H9 (cell line): ENCODE measurements around the gene FRYL. TPM values are rescaled to one million over a fixed set of nuclear protein-coding genes. Genes with fewer than 3 reads are reported as not detected.
A peak's percentile ranks its signal among the peaks of the same experiment; 100 is the strongest.

Source experiments
- DNase-seq: peaks from one replicate; pipeline ENCODE4 v3.0.0-alpha.2; 2017
- H2AFZ ChIP-seq: one replicate; pipeline ENCODE4 v1.6.1; 2013; ENCODE audit warnings: mild to moderate bottlenecking, low read length, control low read depth, moderate library complexity
- H2AK5ac ChIP-seq: 2 replicates; pipeline ENCODE4 v1.6.1; 2013; ENCODE audit warnings: low read length, control low read depth, mixed read lengths; ENCODE audit not compliant: insufficient read length
- H2BK120ac ChIP-seq: one replicate; pipeline ENCODE4 v1.6.1; 2013; ENCODE audit warnings: low read depth, mild to moderate bottlenecking, low read length, control low read depth, inconsistent platforms; ENCODE audit not compliant: poor library complexity, severe bottlenecking
- H2BK12ac ChIP-seq: 2 replicates; pipeline ENCODE4 v1.6.1; 2013; ENCODE audit warnings: low read length, control low read depth, mixed read lengths, low read depth; ENCODE audit not compliant: insufficient read length
- H2BK15ac ChIP-seq: 2 replicates; pipeline ENCODE4 v1.6.1; 2013; ENCODE audit warnings: low read depth, low read length, control low read depth
- H2BK20ac ChIP-seq: one replicate; pipeline ENCODE4 v1.6.1; 2013; ENCODE audit warnings: low read depth, mild to moderate bottlenecking, low read length, control low read depth, inconsistent platforms; ENCODE audit not compliant: poor library complexity, severe bottlenecking
- H2BK5ac ChIP-seq: 2 replicates; pipeline ENCODE4 v1.6.1; 2013; ENCODE audit warnings: low read length, control low read depth, mixed read lengths; ENCODE audit not compliant: insufficient read length
- H3K14ac ChIP-seq: 2 replicates; pipeline ENCODE4 v1.6.1; 2013; ENCODE audit warnings: low read length, control low read depth; ENCODE audit not compliant: insufficient read depth
- H3K18ac ChIP-seq: 2 replicates; pipeline ENCODE4 v1.6.1; 2013; ENCODE audit warnings: low read depth, mild to moderate bottlenecking, mixed read lengths, low read length, control low read depth; ENCODE audit not compliant: insufficient read length
- H3K23ac ChIP-seq: 2 replicates; pipeline ENCODE4 v1.6.1; 2013; ENCODE audit warnings: low read length, control low read depth, mixed read lengths, low read depth; ENCODE audit not compliant: insufficient read length
- H3K23me2 ChIP-seq: 2 replicates; pipeline ENCODE4 v1.6.1; 2013; ENCODE audit warnings: low read depth, mild to moderate bottlenecking, mixed read lengths, low read length, control low read depth; ENCODE audit not compliant: insufficient read length, poor library complexity, severe bottlenecking
- H3K27ac ChIP-seq: 2 replicates; pipeline ENCODE4 v1.5.1; 2013; ENCODE audit warnings: low read length, control low read depth, mixed read lengths, low read depth; ENCODE audit not compliant: insufficient read length
- H3K27me3 ChIP-seq: 2 replicates; pipeline ENCODE4 v1.6.1; 2013; ENCODE audit warnings: low read length, control low read depth, inconsistent platforms; ENCODE audit not compliant: insufficient read depth
- H3K4ac ChIP-seq: 2 replicates; pipeline ENCODE4 v1.6.1; 2013; ENCODE audit warnings: low read depth, mild to moderate bottlenecking, control low read depth, inconsistent platforms, low read length, moderate library complexity
- H3K4me1 ChIP-seq: 2 replicates; pipeline ENCODE4 v1.6.1; 2013; ENCODE audit warnings: low read length, control low read depth, inconsistent platforms; ENCODE audit not compliant: insufficient read depth
- H3K4me2 ChIP-seq: 2 replicates; pipeline ENCODE4 v1.6.1; 2013; ENCODE audit warnings: low read length, control low read depth, mixed read lengths; ENCODE audit not compliant: insufficient read length, insufficient read depth
- H3K56ac ChIP-seq: 2 replicates; pipeline ENCODE4 v1.6.1; 2013; ENCODE audit warnings: low read depth, mild to moderate bottlenecking, mixed read lengths, low read length, control low read depth; ENCODE audit not compliant: insufficient read length
- H3K79me1 ChIP-seq: 2 replicates; pipeline ENCODE4 v1.6.1; 2013; ENCODE audit warnings: low read depth, mild to moderate bottlenecking, moderate library complexity, low read length, control low read depth, inconsistent platforms; ENCODE audit not compliant: insufficient read depth, poor library complexity, severe bottlenecking
- H3K79me2 ChIP-seq: 2 replicates; pipeline ENCODE4 v1.6.1; 2013; ENCODE audit warnings: low read length, control low read depth, inconsistent platforms; ENCODE audit not compliant: insufficient read depth
- H3K9ac ChIP-seq: 2 replicates; pipeline ENCODE4 v1.6.1; 2013; ENCODE audit warnings: low read length, control low read depth, mixed read lengths; ENCODE audit not compliant: insufficient read length; ENCODE audit errors: extremely low read depth
- H3K9me3 ChIP-seq: one replicate; pipeline ENCODE4 v1.6.1; 2013; ENCODE audit warnings: low read depth, low read length, inconsistent platforms; ENCODE audit not compliant: control insufficient read depth
- H3T11ph ChIP-seq: one replicate; pipeline ENCODE4 v1.6.1; 2013; ENCODE audit warnings: mild to moderate bottlenecking, low read length, control low read depth, inconsistent platforms
- H4K20me1 ChIP-seq: one replicate; pipeline ENCODE4 v1.6.1; 2013; ENCODE audit not compliant: control insufficient read depth, insufficient read length, insufficient read depth
- H4K5ac ChIP-seq: 2 replicates; pipeline ENCODE4 v1.6.1; 2013; ENCODE audit warnings: low read depth, mild to moderate bottlenecking, mixed read lengths, low read length, control low read depth; ENCODE audit not compliant: insufficient read length
- H4K8ac ChIP-seq: replicated peaks from 2 replicates; pipeline ENCODE4 v1.6.1; 2013; ENCODE audit warnings: low read length, control low read depth, mixed read lengths, low read depth; ENCODE audit not compliant: insufficient read length
- H4K91ac ChIP-seq: 2 replicates; pipeline ENCODE4 v1.6.1; 2013; ENCODE audit warnings: low read depth, mild to moderate bottlenecking, moderate library complexity, mixed read lengths, low read length, control low read depth; ENCODE audit not compliant: insufficient read length
- H3K27ac Mint-ChIP-seq, 3 experiments: 2 replicates in 2 of 3; 3 replicates in 1 of 3; pipeline ENCODE4 v1.8.0; 2020 to 2021; ENCODE audit warnings: mixed read lengths in 3 of 3, mild to moderate bottlenecking in 1 of 3, moderate library complexity in 1 of 3
- H3K27me3 Mint-ChIP-seq: 2 replicates; pipeline ENCODE4 v1.8.0; 2021; ENCODE audit warnings: low read depth, mild to moderate bottlenecking, moderate library complexity, mixed read lengths
- H3K36me3 Mint-ChIP-seq, 3 experiments: 2 replicates in 2 of 3; 3 replicates in 1 of 3; pipeline ENCODE4 v1.8.0; 2020 to 2021; ENCODE audit warnings: low read depth in 3 of 3, mixed read lengths in 3 of 3; ENCODE audit not compliant: insufficient read depth in 1 of 3
- H3K4me1 Mint-ChIP-seq, 2 experiments: 2 replicates each; pipeline ENCODE4 v1.8.0; 2020; ENCODE audit warnings: mixed read lengths in 2 of 2
- H3K4me3 Mint-ChIP-seq, 2 experiments: 2 replicates in 1 of 2; 3 replicates in 1 of 2; pipeline ENCODE4 v1.8.0; 2020 to 2021; ENCODE audit warnings: mild to moderate bottlenecking in 2 of 2, mixed read lengths in 2 of 2, moderate library complexity in 1 of 2
- H3K9me3 Mint-ChIP-seq, 2 experiments: 2 replicates in 1 of 2; 3 replicates in 1 of 2; pipeline ENCODE4 v1.8.0; 2020; ENCODE audit warnings: mild to moderate bottlenecking in 2 of 2, mixed read lengths in 2 of 2, moderate library complexity in 1 of 2
- CTCF ChIP-seq: fragments of 200-600 bp; sonication (generic); conservative IDR thresholded peaks from 3 replicates; pipeline ENCODE4 v1.8.0; 2021; ENCODE audit warnings: antibody characterized with exemption, mild to moderate bottlenecking
- total RNA-seq: library from RNA; stranded (reverse); gene quantifications from 2 replicates; pipeline ENCODE4 v1.2.1, GENCODE V29; 2021

Gene FRYL
- total RNA-seq, 1 experiment from 2014 or later: 31.5 TPM

- H2AK5ac ChIP-seq: no peak overlapping the region
- no peak overlapping the region for H4K5ac ChIP-seq
- H3K36me3 Mint-ChIP-seq: peaks cover 11 to 51% (median 40%) of the 10 kb centered on the region in 3 experiments; a peak in 6 of 7 replicates
- H3K9me3 Mint-ChIP-seq: no peaks in the 10 kb centered on the region
- no peak overlapping the region for H4K8ac ChIP-seq
- H2BK20ac ChIP-seq: no peak overlapping the region
- H3K27me3 ChIP-seq: no peaks in the 10 kb centered on the region
- no peaks in the 10 kb centered on the region for H3K23me2 ChIP-seq
- H2BK15ac ChIP-seq: no peak overlapping the region
- no peaks in the 10 kb centered on the region for H3K27me3 Mint-ChIP-seq
- H2BK12ac ChIP-seq: no peak overlapping the region
- H4K91ac ChIP-seq: no peak overlapping the region
- no peak overlapping the region for H3T11ph ChIP-seq
- H3K56ac ChIP-seq: no peak overlapping the region
- H3K23ac ChIP-seq: no peak overlapping the region
- peaks cover 0 to 30% of the 10 kb centered on the region in 2 experiments; a peak in 2 of 4 replicates for H3K4me1 Mint-ChIP-seq
- H2AFZ ChIP-seq: no peak overlapping the region
- H3K4ac ChIP-seq: no peak overlapping the region
- no peaks in the 10 kb centered on the region for H4K20me1 ChIP-seq
- no peak overlapping the region for H3K14ac ChIP-seq
- no peak overlapping the region for H2BK120ac ChIP-seq
- no peak for TF ChIP-seq CTCF
- H3K4me3 Mint-ChIP-seq: no peak overlapping the region
- H3K9ac ChIP-seq: no peak overlapping the region
- no peak overlapping the region for H3K18ac ChIP-seq
- no peaks in the 10 kb centered on the region for H3K9me3 ChIP-seq
- H3K4me2 ChIP-seq: no peak overlapping the region
- no peak for DNase-seq
- H3K4me1 ChIP-seq: no peaks in the 10 kb centered on the region
- peak overlapping the region in 1 of 3 experiments; percentile 87; a peak in 2 of 7 replicates for H3K27ac Mint-ChIP-seq
- H3K79me1 ChIP-seq: no peaks in the 10 kb centered on the region
- no peak overlapping the region for H2BK5ac ChIP-seq
- no peaks in the 10 kb centered on the region for H3K79me2 ChIP-seq
- H3K27ac ChIP-seq: no peak overlapping the region
Observed at GRCh38 chr4:48538358-48538757, 241.7 kb downstream of the FRYL start.
